Measurements from ENCODE around the gene FKBP5.

DNA sequence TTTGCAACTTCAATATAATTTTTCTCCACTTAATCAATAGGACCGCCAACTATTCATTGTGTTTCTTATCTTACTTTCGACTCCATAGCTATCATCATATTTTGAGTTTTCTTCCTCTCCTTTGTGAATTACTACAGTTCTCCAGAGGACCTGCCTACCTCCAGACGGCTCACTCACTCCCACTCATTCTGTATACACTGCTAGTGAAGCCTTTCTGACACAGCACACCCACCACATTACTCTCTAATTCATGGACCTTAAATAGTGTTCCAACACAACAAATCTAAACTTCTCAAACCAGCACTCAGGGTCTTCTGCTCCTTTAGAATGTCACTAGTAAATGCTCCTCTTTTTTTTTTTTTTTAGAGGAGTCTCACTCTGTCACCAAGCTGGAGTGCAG is 23.8 kb downstream of the FKBP5 start:
- TF ChIP-seq, protein P1, sequence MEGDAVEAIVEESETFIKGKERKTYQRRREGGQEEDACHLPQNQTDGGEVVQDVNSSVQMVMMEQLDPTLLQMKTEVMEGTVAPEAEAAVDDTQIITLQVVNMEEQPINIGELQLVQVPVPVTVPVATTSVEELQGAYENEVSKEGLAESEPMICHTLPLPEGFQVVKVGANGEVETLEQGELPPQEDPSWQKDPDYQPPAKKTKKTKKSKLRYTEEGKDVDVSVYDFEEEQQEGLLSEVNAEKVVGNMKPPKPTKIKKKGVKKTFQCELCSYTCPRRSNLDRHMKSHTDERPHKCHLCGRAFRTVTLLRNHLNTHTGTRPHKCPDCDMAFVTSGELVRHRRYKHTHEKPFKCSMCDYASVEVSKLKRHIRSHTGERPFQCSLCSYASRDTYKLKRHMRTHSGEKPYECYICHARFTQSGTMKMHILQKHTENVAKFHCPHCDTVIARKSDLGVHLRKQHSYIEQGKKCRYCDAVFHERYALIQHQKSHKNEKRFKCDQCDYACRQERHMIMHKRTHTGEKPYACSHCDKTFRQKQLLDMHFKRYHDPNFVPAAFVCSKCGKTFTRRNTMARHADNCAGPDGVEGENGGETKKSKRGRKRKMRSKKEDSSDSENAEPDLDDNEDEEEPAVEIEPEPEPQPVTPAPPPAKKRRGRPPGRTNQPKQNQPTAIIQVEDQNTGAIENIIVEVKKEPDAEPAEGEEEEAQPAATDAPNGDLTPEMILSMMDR (IDR thresholded peaks at IDR 0.05): no peak
- TF ChIP-seq POLR2A (IDR thresholded peaks at IDR 0.05): no peak

All from testis (tissue), 2 donors.